Heart left ventricle (tissue), 13 donors: ENCODE data around the gene PDE4DIP.
"Not testable (repeated sequence)": the region's sequence is repeated elsewhere in the genome, so short reads cannot be mapped to it uniquely, and the experiment has no call there.

Experiments used
- CTCF ChIP-seq, 12 donors: fragments of 200-600 bp; sonication (generic) in 4 of 12; IDR thresholded peaks; one replicate each; pipeline versions ENCODE4 v1.5.0 to v1.8.0; 2018 to 2022; ENCODE audit warnings: antibody characterized with exemption in 12 of 12, mild to moderate bottlenecking in 5 of 12
- POLR2A ChIP-seq, 2 donors: fragments of 450-650 bp; IDR thresholded peaks; one replicate each; pipeline ENCODE4 v1.6.1; 2017; ENCODE audit warnings: antibody characterized with exemption in 2 of 2, mild to moderate bottlenecking in 2 of 2, moderate library complexity in 2 of 2
- donor health status: ischemic (EF 13 %, LVEDD 7.1; RV severe dilation, severe dysfunction).
- donor health status: DM: no; HTN: yes; CAD: no.
- donor health status: DM: no; HTN: no; CAD: no.
- donor health status: ischemic (EF 25% LVEDD 6.9; RV normal size, moderate dysfunction).
- donor health status: ischemic (EF 25% LVEDD 5.7; RV mildly dilated, moderate dysfunction).
- donor health status: ischemic (EF 35%, LVEDD 5.7; RV mildly dilated, moderate dysfunction).
- donor health status: nonischemic (EF 11% LVEDD 7.7; RV severe dilation, severe dysfunction).
- donor health status: DM: yes; HTN: yes; CAD: no.
- donor health status: PGD.
- donor health status: ischemic (EF 29% LVEDD 5.4; RV normal size, mild dysfunction).
- donor health status: nonischemic (EF 23%, LVEDD 6.1; RV moderate dilation, normal function).

DNA sequence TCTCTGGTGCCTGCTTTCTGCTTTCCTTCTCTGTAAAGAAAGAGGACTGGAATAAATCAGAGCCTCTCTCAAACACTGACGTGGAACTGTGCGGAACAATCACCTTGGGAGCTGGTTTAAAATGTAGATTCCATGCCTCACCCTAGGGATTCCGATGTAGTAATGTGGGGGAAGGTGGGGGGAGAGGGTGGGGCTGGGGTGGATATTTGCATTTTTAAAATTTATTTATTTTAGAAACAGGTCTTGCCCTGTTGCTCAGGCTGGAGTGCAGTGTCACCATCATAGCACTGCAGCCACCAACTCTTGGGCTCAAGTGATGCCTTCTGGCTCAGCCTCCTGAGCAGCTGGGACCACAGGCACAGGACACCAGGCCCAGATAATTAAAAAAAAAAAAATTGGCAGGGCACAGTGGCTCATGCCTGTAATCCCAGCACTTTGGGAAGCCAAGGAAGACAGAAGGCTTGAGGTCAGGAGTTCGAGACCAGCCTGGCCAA is 45.9 kb downstream of the PDE4DIP start:
- not testable (repeated sequence) for TF ChIP-seq CTCF, POLR2A (IDR thresholded peaks at IDR 0.05)
